HepG2 (cell line): ENCODE results near the gene CTF1. TPM values are rescaled to one million over a fixed set of nuclear protein-coding genes. Genes with fewer than 3 reads are reported as not detected.

Source experiments
- CBX5 ChIP-seq: sonication (generic); formaldehyde crosslinking; IDR thresholded peaks from 2 replicates; pipeline ENCODE4 v1.4.0; 2020; ENCODE audit warnings: missing genetic modification reagents, borderline replicate concordance
- DBP ChIP-seq: sonication (generic); formaldehyde crosslinking; IDR thresholded peaks from 2 replicates; pipeline ENCODE4 v1.4.0; 2020; ENCODE audit warnings: missing genetic modification reagents; ENCODE audit errors: not compliant biosample characterization
- KAT7 ChIP-seq: IDR thresholded peaks from 2 replicates; pipeline ENCODE4 v1.6.1; 2018; ENCODE audit warnings: borderline replicate concordance, missing compliant biosample characterization
- KDM2A ChIP-seq: sonication (generic); formaldehyde crosslinking; IDR thresholded peaks from 2 replicates; pipeline ENCODE4 v1.4.0; 2020; ENCODE audit warnings: low read depth, missing genetic modification reagents, borderline replicate concordance
- KLF15 ChIP-seq: sonication (generic); formaldehyde crosslinking; IDR thresholded peaks from 2 replicates; pipeline ENCODE4 v1.8.1; 2023; ENCODE audit warnings: borderline replicate concordance, mild to moderate bottlenecking, inconsistent platforms, missing genetic modification reagents, mixed read lengths
- PLSCR1 ChIP-seq: sonication (generic); formaldehyde crosslinking; IDR thresholded peaks from 2 replicates; pipeline ENCODE4 v1.5.0; 2020; ENCODE audit warnings: missing genetic modification reagents, mild to moderate bottlenecking, borderline replicate concordance
- PREB ChIP-seq: sonication (generic); formaldehyde crosslinking; IDR thresholded peaks from 2 replicates; pipeline ENCODE4 v1.4.0; 2020; ENCODE audit warnings: missing genetic modification reagents
- SKIL ChIP-seq: sonication (generic); formaldehyde crosslinking; IDR thresholded peaks from 2 replicates; pipeline ENCODE4 v1.8.0; 2022; ENCODE audit warnings: missing genetic modification reagents, mild to moderate bottlenecking, moderate library complexity, borderline replicate concordance
- TEAD3 ChIP-seq: optimal IDR thresholded peaks from 2 replicates; pipeline ENCODE3; 2016; ENCODE audit warnings: borderline replicate concordance
- ZBTB33 ChIP-seq: sonication (generic); formaldehyde crosslinking; IDR thresholded peaks from 2 replicates; pipeline ENCODE4 v1.4.0; 2020; ENCODE audit warnings: missing genetic modification reagents
- ZBTB46 ChIP-seq: sonication (generic); formaldehyde crosslinking; IDR thresholded peaks from 2 replicates; pipeline ENCODE4 v1.4.0; 2020; ENCODE audit warnings: mild to moderate bottlenecking, missing genetic modification reagents, borderline replicate concordance
- ZC3H4 ChIP-seq: sonication (generic); formaldehyde crosslinking; IDR thresholded peaks from 2 replicates; pipeline ENCODE4 v1.4.0; 2020; ENCODE audit warnings: missing genetic modification reagents, borderline replicate concordance
- ZNF180 ChIP-seq: sonication (generic); formaldehyde crosslinking; IDR thresholded peaks from 2 replicates; pipeline ENCODE4 v1.4.0; 2020; ENCODE audit warnings: low read depth, missing genetic modification reagents, borderline replicate concordance
- ZNF563 ChIP-seq: sonication (generic); formaldehyde crosslinking; IDR thresholded peaks from 2 replicates; pipeline ENCODE4 v1.8.0; 2022; ENCODE audit warnings: mild to moderate bottlenecking, moderate library complexity, missing genetic modification reagents
- ZSCAN12 ChIP-seq: sonication (generic); formaldehyde crosslinking; IDR thresholded peaks from 2 replicates; pipeline ENCODE4 v1.9.0; 2021; ENCODE audit warnings: mild to moderate bottlenecking, missing genetic modification reagents
- polyA plus RNA-seq, 8 experiments: library from polyadenylated mRNA; depleted of rRNA in 3 of 8; stranded (reverse) in 7 of 8; unstranded in 1 of 8; fragments of >200 nt; fragmentation: Illumina TruSeq in 4 of 8; extraction: Trizol in 4 of 8; gene quantifications; 2 replicates each; pipeline versions ENCODE4 v1.2.1 to v1.2.3, GENCODE V29; 2011 to 2016; ENCODE audit warnings: low read depth in 4 of 8, missing spikeins in 1 of 8, mixed read lengths in 1 of 8; ENCODE audit not compliant: insufficient read depth in 1 of 8
- total RNA-seq, 5 experiments: library from RNA; depleted of rRNA; stranded (reverse); fragments of >200 nt; fragmentation: Illumina TruSeq; extraction: Trizol; gene quantifications; 2 replicates each; pipeline ENCODE4 v1.2.3, GENCODE V29; 2016; ENCODE audit warnings: low read depth in 1 of 5

CTF1 gene
- total and polyA plus RNA-seq, 2 of the 13 experiments (the other 11 are each of a cell fraction or from before 2014, with no cell fraction given): 0.13 to 1.8 TPM

GRCh38 chr16:30896889-30897733 lies 697 bp downstream of the CTF1 start (continued):
- TF ChIP-seq ZNF180 (CRISPR knock-in tag) (no peak), KLF15 (CRISPR knock-in tag) (no peak), TEAD3 (peak; percentile 82), ZNF563 (CRISPR knock-in tag) (0 out of 2 replicates have a peak, but pooled peaks have one; percentile 4), ZBTB46 (CRISPR knock-in tag) (no peak), KAT7 (CRISPR knock-in tag) (no peak), DBP (no peak), PREB (CRISPR knock-in tag) (no peak), ZC3H4 (CRISPR knock-in tag) (no peak), KDM2A (no peak), ZBTB33 (CRISPR knock-in tag) (peak; percentile 73), PLSCR1 (no peak), ZSCAN12 (CRISPR knock-in tag) (no peak), CBX5 (CRISPR knock-in tag) (no peak), SKIL (CRISPR knock-in tag) (no peak)
